HPDE6-E6E7 (cell line): ENCODE measurements around the gene CYFIP1.

Source experiments
- DNase-seq: peaks from one replicate; pipeline ENCODE4 v3.0.0; 2011; ENCODE audit warnings: missing footprints; ENCODE audit errors: extremely low spot score

Gene CYFIP1

DNA sequence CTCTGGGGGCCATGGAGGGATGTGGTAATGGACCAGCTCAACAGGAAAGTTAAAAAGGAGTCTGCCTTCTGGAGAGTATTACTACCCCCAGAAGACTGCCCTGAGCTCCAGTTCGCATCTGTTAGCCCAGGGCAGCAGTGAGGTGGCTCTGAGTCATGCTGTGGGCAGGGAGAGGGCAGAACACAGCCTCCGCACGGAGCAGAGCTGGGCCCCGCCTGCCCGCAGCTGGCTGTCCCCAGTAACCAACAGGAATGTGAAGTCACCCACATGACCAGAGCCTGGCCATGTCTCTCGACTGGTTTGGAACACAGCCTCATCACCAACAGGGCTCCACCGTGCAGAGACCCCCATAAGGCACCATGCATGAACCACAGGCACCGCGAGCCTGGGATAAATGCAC, 62.1 kb downstream of the CYFIP1 start:
- no peak for DNase-seq

DNA sequence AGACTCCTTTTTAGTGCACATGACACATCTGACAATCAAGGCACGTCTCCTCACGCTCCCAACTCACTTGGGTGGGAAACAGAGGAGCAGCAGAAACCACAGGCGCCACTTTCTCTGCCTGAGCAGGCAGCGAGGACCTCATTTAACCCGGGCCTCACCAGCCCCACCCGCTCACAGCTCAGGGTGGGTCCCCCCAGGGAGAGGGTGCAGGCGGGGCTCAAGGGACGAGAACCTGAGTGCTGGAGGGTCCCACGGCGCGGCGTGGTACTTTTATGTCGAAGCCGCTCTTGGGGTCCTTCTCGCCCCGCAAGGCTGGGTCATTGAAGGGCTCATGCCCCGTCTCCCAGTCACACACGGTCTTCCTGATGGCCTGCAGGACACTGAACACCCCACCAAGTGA, 62.6 kb downstream of the CYFIP1 start:
- no peak for DNase-seq

DNA sequence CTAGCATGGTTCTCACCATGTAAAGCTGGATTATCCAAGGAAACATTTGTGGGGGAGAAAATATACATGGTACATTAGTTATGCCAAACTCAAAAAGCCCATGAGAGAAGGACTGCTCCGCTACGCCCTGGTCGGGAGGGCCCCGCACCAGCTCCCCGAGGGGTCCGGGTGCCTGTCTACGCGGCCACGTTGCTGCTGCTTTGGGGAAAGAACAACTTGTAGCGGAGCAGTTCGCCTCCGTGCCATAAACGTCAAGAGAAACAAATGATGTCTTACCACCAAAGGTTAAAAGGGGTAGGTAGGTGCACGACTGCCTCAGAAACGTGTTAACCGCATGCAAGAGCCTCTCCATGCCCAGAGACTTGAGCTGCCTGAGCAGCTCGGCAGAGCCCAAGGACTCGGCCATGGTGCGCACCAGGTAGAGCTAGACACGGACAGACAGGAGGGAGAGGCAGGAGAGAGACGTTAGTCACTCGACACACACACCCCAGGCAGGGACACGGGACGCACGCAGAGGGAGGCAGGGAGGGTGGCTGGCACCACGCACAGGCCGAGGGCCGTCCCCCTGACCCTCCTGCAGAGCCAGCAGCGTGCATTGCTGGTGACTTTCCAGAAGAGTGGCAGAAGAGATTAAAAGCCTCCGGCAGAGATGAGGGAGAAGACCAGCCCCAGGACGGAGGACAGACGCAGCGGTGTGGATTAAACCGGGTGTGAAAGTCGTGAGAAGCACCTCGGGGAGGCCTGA, 63.4 kb downstream of the CYFIP1 start:
- no peak for DNase-seq

- DNase-seq: no peak
Measured at GRCh38 chr15:22915866-22916515, 64.2 kb downstream of the CYFIP1 start.

DNA sequence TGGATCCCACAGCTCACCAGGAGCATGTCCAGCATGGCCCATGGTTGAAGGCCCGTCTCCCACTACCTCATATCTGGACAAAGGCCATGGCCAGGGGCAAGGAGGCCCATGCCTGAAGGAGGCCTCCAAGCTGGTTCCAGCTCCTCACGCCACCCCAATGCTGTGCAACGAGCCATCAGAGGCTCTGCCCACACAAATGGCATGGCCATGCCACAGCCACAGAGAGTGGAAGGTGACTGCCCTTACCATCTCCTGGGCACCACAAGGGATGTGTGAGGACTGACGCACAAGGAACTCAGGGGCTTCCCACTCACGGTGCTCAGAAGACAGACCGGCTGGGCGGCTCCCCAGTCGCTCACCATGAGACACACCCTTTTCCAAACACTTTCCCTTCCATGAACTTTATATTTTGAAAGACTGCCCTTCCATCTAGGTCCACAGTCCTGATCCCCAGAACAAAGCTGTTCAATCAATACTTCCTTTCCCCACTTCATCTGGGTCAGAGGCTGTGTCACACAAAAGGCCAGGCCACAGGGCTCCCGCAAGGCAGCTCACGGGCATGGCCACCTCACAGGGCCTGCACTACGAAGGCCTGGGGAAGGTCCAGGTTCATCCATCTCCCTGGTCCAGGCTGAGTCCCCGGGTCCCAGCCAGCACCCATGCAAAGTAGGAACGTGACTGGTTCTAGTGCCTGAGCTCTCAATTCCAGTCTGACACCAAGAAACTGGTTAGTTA, 66.4 kb downstream of the CYFIP1 start:
- DNase-seq: no peak

DNA sequence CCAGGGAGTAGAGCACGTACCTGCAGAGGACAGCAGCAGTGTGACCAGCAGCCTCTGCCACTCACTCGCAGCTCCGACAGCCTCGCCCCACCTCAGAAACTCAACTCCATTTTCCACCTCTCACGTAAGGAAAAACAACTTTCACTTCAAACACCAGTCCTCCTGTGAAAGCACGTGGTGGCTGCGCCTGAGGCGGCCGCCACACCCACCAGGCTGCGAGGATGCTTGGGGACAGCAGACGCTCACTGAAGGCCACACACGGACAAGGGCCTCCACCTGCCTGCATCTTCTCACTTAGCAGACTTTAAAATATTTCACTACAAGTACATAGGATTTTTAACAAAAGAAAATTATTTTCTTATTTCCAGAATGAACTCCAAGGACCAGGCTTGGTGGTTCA, 67.9 kb downstream of the CYFIP1 start:
- no peak for DNase-seq

DNA sequence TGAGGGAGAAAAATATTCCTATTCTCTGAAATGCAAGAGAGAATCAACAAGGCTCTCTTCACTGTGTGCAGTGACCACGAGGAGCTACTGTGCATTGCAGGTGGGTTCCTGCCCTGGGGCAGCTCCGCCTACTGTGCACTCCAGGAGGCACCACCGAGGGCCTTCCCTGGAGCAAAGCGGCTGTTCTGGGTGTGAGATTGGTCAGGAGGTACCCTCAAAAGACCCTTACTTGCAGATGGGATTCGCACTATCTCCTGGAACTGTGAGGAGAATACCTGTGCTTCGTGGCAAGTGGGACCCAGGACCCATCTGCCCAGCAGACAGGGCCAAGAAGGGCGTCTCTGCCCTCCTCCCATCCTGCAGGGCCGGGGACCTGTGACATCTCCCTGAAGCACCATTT, 68.9 kb downstream of the CYFIP1 start:
- DNase-seq: no peak

DNA sequence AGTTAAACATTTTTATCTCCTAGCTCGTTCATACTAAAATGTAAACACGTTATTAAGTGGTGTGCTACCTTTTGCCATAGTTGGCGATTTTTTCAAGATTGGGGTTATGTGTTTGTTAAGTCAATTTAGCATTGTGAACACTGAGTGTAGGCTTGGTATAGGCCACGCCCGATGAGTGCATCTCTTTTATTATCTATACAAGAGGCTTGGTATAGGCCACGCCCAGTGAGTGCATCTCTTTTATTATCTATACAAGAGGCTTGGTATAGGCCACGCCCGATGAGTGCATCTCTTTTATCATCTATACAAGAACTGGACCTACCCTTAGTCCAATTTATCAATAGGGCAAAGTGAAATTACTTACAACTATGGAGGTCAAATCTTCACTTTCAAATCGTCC, 71.3 kb downstream of the CYFIP1 start:
- no peak for DNase-seq

GRCh38 chr15:22907161-22907950, 72.8 kb downstream of the CYFIP1 start:
- no peak for DNase-seq

GRCh38 chr15:22904736-22905135, 75.4 kb downstream of the CYFIP1 start:
- DNase-seq: no peak

DNA sequence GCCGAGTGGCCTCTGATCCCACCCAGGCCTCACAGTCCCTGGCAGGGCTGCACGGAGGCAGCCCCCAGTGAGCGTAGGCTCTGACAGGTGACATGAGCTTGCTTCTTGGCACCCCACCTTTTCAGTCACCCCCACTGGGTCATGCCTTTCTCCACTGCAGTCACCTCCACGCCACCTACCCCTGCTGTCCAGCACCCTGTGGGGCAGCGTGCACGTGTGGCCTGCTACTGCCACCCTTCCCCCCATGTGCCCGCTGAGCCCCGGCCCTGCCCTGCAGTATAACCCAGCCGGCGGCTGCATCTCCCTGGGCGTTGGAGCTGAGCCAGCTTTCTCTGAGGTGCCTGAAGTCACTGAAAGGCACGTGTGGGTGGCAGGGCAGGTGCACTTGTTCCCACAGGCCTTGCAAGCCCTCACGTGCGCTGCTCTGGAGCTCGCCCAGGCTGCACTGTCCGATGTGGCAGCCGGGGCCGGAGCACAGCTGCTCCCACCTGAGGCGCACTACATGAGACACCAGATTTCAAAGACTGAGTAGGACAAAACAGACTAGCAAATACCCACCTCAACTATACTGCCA, 76.1 kb downstream of the CYFIP1 start:
- DNase-seq: no peak

GRCh38 chr15:22903427-22903826, 76.7 kb downstream of the CYFIP1 start:
- no peak for DNase-seq

GRCh38 chr15:22902981-22903380, 77.2 kb downstream of the CYFIP1 start:
- no peak for DNase-seq

DNA sequence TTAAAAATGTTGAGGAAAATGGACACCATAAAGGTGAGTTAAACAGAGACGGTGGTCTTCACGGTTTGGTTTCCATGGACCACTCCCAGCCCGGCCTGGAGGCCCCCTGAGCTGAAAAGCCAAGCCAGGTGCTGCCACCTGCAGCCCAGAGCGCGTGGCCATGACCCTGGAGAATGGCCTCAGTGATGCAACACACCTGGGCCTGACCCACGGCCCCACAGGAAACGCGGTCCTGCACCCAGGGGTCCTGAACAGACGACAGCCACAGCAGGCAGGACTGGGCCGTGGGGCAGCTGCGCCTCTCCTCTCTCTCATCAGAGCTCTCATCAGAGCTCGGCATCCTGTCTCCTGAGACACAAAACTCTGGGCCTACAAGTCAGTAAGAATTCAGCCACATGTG, 77.6 kb downstream of the CYFIP1 start:
- DNase-seq: no peak

- no peak for DNase-seq
Measured at GRCh38 chr15:22902046-22902445, 78.1 kb downstream of the CYFIP1 start.

DNA sequence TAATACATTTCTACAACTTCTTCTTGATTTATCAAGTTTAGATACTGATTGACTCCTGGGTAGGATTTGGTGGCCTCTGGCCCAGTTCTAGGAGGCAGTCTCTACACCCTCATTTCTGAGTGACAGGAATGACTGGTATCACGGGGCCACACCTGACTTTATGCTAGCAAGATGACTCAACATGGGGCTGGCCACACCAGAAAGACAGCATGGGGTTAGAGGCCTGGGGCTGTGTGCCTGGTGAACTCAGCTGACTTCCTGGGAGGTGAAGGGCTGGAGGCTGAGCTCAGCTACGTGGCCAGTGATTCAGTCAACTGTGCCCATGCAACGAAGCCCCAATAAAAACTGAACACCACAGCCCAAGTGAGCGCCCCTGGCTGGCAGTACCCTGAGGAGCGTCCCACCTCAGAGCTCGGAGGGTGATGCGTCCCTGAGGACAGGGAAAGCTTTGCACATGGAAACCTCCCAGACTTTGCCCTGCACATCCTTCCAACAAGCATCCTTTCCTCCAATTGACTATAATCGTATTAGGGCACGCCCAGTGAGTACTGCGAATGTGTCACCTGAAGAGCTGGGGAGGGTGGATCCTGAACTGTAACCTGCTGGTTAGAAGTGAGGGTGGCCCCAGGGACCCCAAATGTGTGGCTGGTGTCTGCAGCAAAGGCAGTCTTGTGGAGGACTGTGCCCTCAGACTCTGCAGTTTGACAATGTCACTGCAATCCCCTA, 84.5 kb downstream of the CYFIP1 start:
- peak; percentile 99 for DNase-seq

DNA sequence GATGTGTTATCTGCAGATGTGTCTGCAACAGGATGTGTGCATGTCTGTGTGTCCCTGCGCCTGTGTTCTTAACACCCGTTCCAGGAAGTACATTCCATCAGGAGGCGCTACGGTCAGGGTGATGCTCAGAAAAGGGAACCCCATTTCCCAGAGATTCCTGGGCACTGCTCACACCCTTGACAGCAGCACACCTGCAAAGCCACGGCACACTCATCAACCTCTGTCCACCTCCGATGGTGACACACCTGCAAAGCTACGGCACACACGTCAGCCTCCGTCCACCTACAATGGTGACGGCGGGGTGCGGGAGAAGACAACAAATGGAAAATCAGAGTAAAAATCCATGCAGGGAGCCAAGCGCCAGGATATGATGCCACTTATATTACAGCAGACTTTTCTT, 86.3 kb downstream of the CYFIP1 start:
- DNase-seq: no peak

- DNase-seq: no peak
Measured at GRCh38 chr15:22893081-22893480, 87.1 kb downstream of the CYFIP1 start.

DNA sequence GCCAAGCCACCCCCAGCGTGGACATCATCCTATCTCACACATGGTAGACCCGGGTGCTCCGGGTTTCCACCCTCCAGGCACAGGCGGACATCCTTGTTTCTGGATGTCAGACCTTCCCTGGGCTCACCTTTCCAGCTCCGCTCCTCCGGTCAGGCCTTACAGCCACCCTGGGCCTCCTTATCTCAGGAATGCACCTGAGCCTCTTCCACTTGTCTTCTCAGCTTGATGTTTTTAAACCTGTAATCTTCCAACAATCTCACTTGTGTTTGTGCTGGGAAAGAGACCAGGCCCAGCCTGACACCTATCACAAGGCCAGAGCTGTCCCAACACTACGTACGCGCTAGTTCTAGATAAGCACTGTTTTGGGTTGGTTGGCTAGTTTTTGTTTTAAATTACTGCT, 87.8 kb downstream of the CYFIP1 start:
- DNase-seq: no peak

GRCh38 chr15:22891426-22892210, 88.5 kb downstream of the CYFIP1 start:
- DNase-seq: no peak
